NT2/D1 (cell line): ENCODE data around the gene CYP4F8.

ENCODE experiments used
- SUZ12 ChIP-seq: IDR thresholded peaks from 2 replicates; pipeline ENCODE4 v1.6.1; 2011; ENCODE audit not compliant: insufficient read length, insufficient read depth; ENCODE audit errors: extremely low read depth
- ZNF274 ChIP-seq: IDR thresholded peaks from 2 replicates; pipeline ENCODE4 v1.6.1; 2011; ENCODE audit warnings: mild to moderate bottlenecking, low read depth, low read length

GRCh38 chr19:15666883-15667282 is 51.9 kb downstream of the CYP4F8 start:
- TF ChIP-seq ZNF274 (no peak), SUZ12 (no peak)
